ENCODE data around the gene CAMK1D.
A peak's percentile ranks its signal among the peaks of the same experiment; 100 is the strongest.
"Not testable (repeated sequence)": the region's sequence is repeated elsewhere in the genome, so short reads cannot be mapped to it uniquely, and the experiment has no call there.

CAMK1D gene

GRCh38 chr10:12348870-12349628, at the start of gene CAMK1D:
TSS of gene CAMK1D (plus strand) at chr10:12349547.
- H3K4me1 ChIP-seq (ENCODE audit: control insufficient read depth in 5 of 5, insufficient read depth in 5 of 5, low read length in 5 of 5): peaks cover 10 to 32% (median 27%) of the 10 kb centered on the region in 5 donors
- H3K36me3 ChIP-seq (ENCODE audit: control insufficient read depth in 5 of 5, insufficient read depth in 5 of 5, low read length in 5 of 5): no peaks in the 10 kb centered on the region
- no peaks in the 10 kb centered on the region for H3K9me3 ChIP-seq (ENCODE audit: control insufficient read depth in 5 of 5, low read length in 5 of 5)
- peaks cover 0 to 20% (median 0%) of the 10 kb centered on the region in 5 donors for H3K27me3 ChIP-seq (ENCODE audit: control insufficient read depth in 5 of 5, insufficient read depth in 4 of 5, low read length in 5 of 5)
- H3K27ac ChIP-seq (ENCODE audit: low read depth, low read length): peak within 1 kb of the TSS; percentile 17
- H3K9ac ChIP-seq (ENCODE audit: low read length in 5 of 5): peak within 1 kb of the TSS in 4 of 5 donors; percentile 27 to 64 (median 50)
- peak within 1 kb of the TSS; percentile 83 to 93 (median 88) for H3K4me3 ChIP-seq (ENCODE audit: low read depth in 1 of 5, low read length in 5 of 5)

GRCh38 chr10:12301036-12301435, 48.3 kb upstream of the CAMK1D start:
- not testable (repeated sequence) for H3K4me1 ChIP-seq (ENCODE audit: control insufficient read depth in 5 of 5, insufficient read depth in 5 of 5, low read length in 5 of 5); H3K9me3 ChIP-seq (ENCODE audit: control insufficient read depth in 5 of 5, low read length in 5 of 5); H3K36me3 ChIP-seq (ENCODE audit: control insufficient read depth in 5 of 5, insufficient read depth in 5 of 5, low read length in 5 of 5); H3K4me3 ChIP-seq (ENCODE audit: low read depth in 1 of 5, low read length in 5 of 5); H3K9ac ChIP-seq (ENCODE audit: low read length in 5 of 5); H3K27ac ChIP-seq (ENCODE audit: low read depth, low read length); H3K27me3 ChIP-seq (ENCODE audit: control insufficient read depth in 5 of 5, insufficient read depth in 4 of 5, low read length in 5 of 5)

DNA sequence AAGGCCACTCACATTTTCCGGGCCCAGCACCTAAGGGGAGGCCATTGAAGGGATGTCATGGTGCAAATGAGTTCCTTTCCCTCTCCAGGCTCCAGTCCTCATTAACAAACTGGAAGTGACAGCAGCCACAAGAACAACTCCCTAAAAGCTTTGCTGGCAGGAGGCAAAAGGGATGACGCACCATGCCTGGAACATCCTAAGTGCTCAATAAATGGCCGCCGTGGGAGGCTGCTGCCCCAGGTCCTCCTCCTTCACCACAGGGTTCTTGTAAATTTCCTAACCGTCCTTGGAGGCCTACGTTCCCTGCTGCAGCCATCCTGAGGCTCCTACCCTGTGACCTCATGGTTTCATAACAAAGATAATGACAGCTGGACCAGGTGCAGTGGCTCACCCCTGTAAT, 41.3 kb upstream of the CAMK1D start:
- Histone ChIP-seq H3K4me3 (ENCODE audit: low read depth in 1 of 5, low read length in 5 of 5) (no peak overlapping the region), H3K9ac (ENCODE audit: low read length in 5 of 5) (no peak overlapping the region), H3K36me3 (ENCODE audit: control insufficient read depth in 5 of 5, insufficient read depth in 5 of 5, low read length in 5 of 5) (no peaks in the 10 kb centered on the region), H3K27me3 (ENCODE audit: control insufficient read depth in 5 of 5, insufficient read depth in 4 of 5, low read length in 5 of 5) (no peaks in the 10 kb centered on the region), H3K4me1 (ENCODE audit: control insufficient read depth in 5 of 5, insufficient read depth in 5 of 5, low read length in 5 of 5) (no peaks in the 10 kb centered on the region), H3K9me3 (ENCODE audit: control insufficient read depth in 5 of 5, low read length in 5 of 5) (no peaks in the 10 kb centered on the region), H3K27ac (ENCODE audit: low read depth, low read length) (no peak overlapping the region)

DNA sequence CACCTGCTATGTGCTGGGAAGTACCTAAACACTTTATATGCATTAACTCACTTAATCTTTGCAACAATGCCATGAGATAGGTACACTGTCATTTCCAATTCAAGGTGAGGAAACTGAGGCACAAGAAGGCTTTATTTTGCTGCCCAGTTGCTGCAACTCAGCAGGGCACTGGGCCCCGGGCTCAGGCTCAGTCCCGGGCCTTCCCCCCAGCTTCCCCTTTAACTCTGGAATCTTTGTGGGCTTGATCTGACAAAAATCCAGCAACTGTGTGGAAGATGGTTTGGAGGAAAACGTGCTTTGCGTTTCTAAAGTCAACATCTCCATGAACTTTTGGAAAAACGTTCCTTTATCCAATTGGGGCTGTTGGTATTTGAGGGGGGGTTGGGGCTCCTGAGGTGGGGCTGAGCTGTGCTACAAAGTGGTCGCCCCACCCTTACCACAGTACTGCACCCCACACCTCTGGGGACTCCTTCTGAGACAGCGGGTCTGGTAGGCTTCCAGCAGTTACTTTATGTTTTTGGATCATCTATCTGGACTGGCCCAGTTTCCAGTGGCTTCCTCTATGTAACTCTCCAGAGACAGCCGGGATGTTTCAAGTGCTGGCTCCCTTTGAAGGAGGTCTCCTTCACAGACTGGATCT, 40.5 kb upstream of the CAMK1D start:
- H3K9ac ChIP-seq (ENCODE audit: low read length in 5 of 5): no peak overlapping the region
- H3K36me3 ChIP-seq (ENCODE audit: control insufficient read depth in 5 of 5, insufficient read depth in 5 of 5, low read length in 5 of 5): no peaks in the 10 kb centered on the region
- H3K4me1 ChIP-seq (ENCODE audit: control insufficient read depth in 5 of 5, insufficient read depth in 5 of 5, low read length in 5 of 5): no peaks in the 10 kb centered on the region
- H3K27me3 ChIP-seq (ENCODE audit: control insufficient read depth in 5 of 5, insufficient read depth in 4 of 5, low read length in 5 of 5): no peaks in the 10 kb centered on the region
- H3K27ac ChIP-seq (ENCODE audit: low read depth, low read length): no peak overlapping the region
- H3K9me3 ChIP-seq (ENCODE audit: control insufficient read depth in 5 of 5, low read length in 5 of 5): no peaks in the 10 kb centered on the region
- no peak overlapping the region for H3K4me3 ChIP-seq (ENCODE audit: low read depth in 1 of 5, low read length in 5 of 5)

DNA sequence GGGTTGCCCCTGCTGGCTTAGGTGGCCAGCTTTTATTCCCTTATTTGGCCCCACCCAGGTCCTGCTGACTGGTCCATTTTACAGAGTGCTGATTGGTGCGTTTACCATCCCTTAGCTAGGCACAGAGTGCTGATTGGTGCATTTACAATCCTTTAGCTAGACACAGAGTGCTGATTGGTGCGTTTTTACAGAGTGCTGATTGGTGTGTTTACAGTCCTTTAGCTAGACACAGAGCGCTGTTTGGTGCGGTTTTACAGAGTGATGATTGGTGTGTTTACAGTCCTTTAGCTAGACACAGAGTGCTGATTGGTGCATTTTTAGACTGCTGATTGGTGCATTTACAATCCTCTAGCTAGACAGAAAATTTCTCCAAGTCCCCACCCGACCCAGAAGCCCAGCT, 39.6 kb upstream of the CAMK1D start:
- H3K4me3 ChIP-seq (ENCODE audit: low read depth in 1 of 5, low read length in 5 of 5): not testable (repeated sequence)

DNA sequence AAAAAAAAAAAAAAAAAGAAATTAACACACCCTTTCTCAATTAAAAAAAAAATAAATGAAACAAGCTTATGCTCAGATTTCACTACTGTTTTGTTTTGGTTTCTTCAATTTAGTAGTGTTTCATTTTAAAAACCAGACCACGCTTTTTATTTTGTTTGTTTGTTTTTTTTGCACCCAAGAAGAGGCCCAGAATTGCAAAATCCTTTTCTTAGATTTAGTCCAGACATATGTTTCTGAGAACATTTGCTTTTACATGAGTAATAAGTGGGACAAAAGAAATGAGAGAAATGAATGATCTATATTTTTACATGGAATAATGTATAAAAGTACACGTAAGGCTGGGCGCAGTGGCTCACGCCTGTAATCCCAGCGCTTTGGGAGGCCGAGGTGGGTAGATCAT, 34.5 kb upstream of the CAMK1D start:
- Histone ChIP-seq H3K4me1 (ENCODE audit: control insufficient read depth in 5 of 5, insufficient read depth in 5 of 5, low read length in 5 of 5) (no peaks in the 10 kb centered on the region), H3K27me3 (ENCODE audit: control insufficient read depth in 5 of 5, insufficient read depth in 4 of 5, low read length in 5 of 5) (no peaks in the 10 kb centered on the region), H3K4me3 (ENCODE audit: low read depth in 1 of 5, low read length in 5 of 5) (no peak overlapping the region), H3K9me3 (ENCODE audit: control insufficient read depth in 5 of 5, low read length in 5 of 5) (no peaks in the 10 kb centered on the region), H3K9ac (ENCODE audit: low read length in 5 of 5) (no peak overlapping the region), H3K36me3 (ENCODE audit: control insufficient read depth in 5 of 5, insufficient read depth in 5 of 5, low read length in 5 of 5) (no peaks in the 10 kb centered on the region), H3K27ac (ENCODE audit: low read depth, low read length) (no peak overlapping the region)

More for the DNA sequence above, 39.6 kb upstream of the CAMK1D start:
- H3K9ac ChIP-seq (ENCODE audit: low read length in 5 of 5); H3K4me1 ChIP-seq (ENCODE audit: control insufficient read depth in 5 of 5, insufficient read depth in 5 of 5, low read length in 5 of 5); H3K27ac ChIP-seq (ENCODE audit: low read depth, low read length); H3K9me3 ChIP-seq (ENCODE audit: control insufficient read depth in 5 of 5, low read length in 5 of 5); H3K36me3 ChIP-seq (ENCODE audit: control insufficient read depth in 5 of 5, insufficient read depth in 5 of 5, low read length in 5 of 5); H3K27me3 ChIP-seq (ENCODE audit: control insufficient read depth in 5 of 5, insufficient read depth in 4 of 5, low read length in 5 of 5): not testable (repeated sequence)

DNA sequence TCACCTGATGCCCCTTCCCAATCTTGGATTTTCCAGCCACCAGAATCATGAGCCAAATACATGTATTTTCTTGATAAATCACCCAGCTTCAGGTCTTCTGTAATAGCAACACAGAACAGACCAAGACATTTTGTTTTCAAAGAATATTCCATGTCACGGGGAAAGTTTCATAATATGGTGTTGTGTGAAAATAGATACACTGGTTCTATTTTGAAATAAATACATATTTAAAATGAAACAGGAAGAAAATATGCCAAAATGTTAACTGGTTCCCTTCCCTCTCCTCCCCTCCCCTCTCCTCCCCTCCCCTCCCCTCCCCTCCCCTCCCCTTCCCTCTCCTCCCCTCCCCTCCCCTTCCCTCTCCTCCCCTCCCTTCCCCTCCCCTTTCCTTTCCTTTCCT, 30.3 kb upstream of the CAMK1D start:
- Histone ChIP-seq H3K4me1 (ENCODE audit: control insufficient read depth in 5 of 5, insufficient read depth in 5 of 5, low read length in 5 of 5) (no peaks in the 10 kb centered on the region), H3K27ac (ENCODE audit: low read depth, low read length) (no peak overlapping the region), H3K36me3 (ENCODE audit: control insufficient read depth in 5 of 5, insufficient read depth in 5 of 5, low read length in 5 of 5) (no peaks in the 10 kb centered on the region), H3K4me3 (ENCODE audit: low read depth in 1 of 5, low read length in 5 of 5) (no peak overlapping the region), H3K9me3 (ENCODE audit: control insufficient read depth in 5 of 5, low read length in 5 of 5) (no peaks in the 10 kb centered on the region), H3K27me3 (ENCODE audit: control insufficient read depth in 5 of 5, insufficient read depth in 4 of 5, low read length in 5 of 5) (no peaks in the 10 kb centered on the region), H3K9ac (ENCODE audit: low read length in 5 of 5) (no peak overlapping the region)

- Histone ChIP-seq H3K27me3 (ENCODE audit: control insufficient read depth in 5 of 5, insufficient read depth in 4 of 5, low read length in 5 of 5) (no peaks in the 10 kb centered on the region), H3K9ac (ENCODE audit: low read length in 5 of 5) (no peak overlapping the region), H3K4me3 (ENCODE audit: low read depth in 1 of 5, low read length in 5 of 5) (no peak overlapping the region), H3K9me3 (ENCODE audit: control insufficient read depth in 5 of 5, low read length in 5 of 5) (no peaks in the 10 kb centered on the region), H3K36me3 (ENCODE audit: control insufficient read depth in 5 of 5, insufficient read depth in 5 of 5, low read length in 5 of 5) (no peaks in the 10 kb centered on the region), H3K27ac (ENCODE audit: low read depth, low read length) (no peak overlapping the region), H3K4me1 (ENCODE audit: control insufficient read depth in 5 of 5, insufficient read depth in 5 of 5, low read length in 5 of 5) (no peaks in the 10 kb centered on the region)
Observed at GRCh38 chr10:12320892-12321291, 28.5 kb upstream of the CAMK1D start.

DNA sequence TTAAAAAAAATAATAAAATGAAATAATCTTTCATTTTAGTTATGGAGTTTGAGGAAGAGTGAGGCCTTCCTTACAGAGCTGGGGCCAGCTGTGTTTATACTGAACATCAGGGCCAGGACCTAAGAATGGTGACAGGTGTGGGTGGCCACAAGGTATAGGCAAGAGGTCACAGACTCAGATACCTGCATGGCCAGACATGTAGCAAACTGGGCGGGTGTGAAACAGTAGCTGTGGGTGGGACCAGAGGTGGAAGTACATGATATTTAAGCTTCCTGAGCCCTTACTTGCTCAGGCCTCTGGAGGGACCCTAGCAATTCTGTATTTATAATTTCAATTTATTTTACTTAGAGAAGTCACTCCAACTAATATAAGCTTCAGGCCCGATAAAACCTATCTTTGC, 27.7 kb upstream of the CAMK1D start:
- H3K27me3 ChIP-seq (ENCODE audit: control insufficient read depth in 5 of 5, insufficient read depth in 4 of 5, low read length in 5 of 5): no peaks in the 10 kb centered on the region
- no peak overlapping the region for H3K9ac ChIP-seq (ENCODE audit: low read length in 5 of 5)
- no peaks in the 10 kb centered on the region for H3K36me3 ChIP-seq (ENCODE audit: control insufficient read depth in 5 of 5, insufficient read depth in 5 of 5, low read length in 5 of 5)
- H3K4me3 ChIP-seq (ENCODE audit: low read depth in 1 of 5, low read length in 5 of 5): no peak overlapping the region
- H3K4me1 ChIP-seq (ENCODE audit: control insufficient read depth in 5 of 5, insufficient read depth in 5 of 5, low read length in 5 of 5): no peaks in the 10 kb centered on the region
- H3K9me3 ChIP-seq (ENCODE audit: control insufficient read depth in 5 of 5, low read length in 5 of 5): no peaks in the 10 kb centered on the region
- no peak overlapping the region for H3K27ac ChIP-seq (ENCODE audit: low read depth, low read length)

- no peaks in the 10 kb centered on the region for H3K36me3 ChIP-seq (ENCODE audit: control insufficient read depth in 5 of 5, insufficient read depth in 5 of 5, low read length in 5 of 5)
- H3K4me3 ChIP-seq (ENCODE audit: low read depth in 1 of 5, low read length in 5 of 5): no peak overlapping the region
- no peaks in the 10 kb centered on the region for H3K9me3 ChIP-seq (ENCODE audit: control insufficient read depth in 5 of 5, low read length in 5 of 5)
- H3K27ac ChIP-seq (ENCODE audit: low read depth, low read length): no peak overlapping the region
- H3K4me1 ChIP-seq (ENCODE audit: control insufficient read depth in 5 of 5, insufficient read depth in 5 of 5, low read length in 5 of 5): no peaks in the 10 kb centered on the region
- no peak overlapping the region for H3K9ac ChIP-seq (ENCODE audit: low read length in 5 of 5)
- no peaks in the 10 kb centered on the region for H3K27me3 ChIP-seq (ENCODE audit: control insufficient read depth in 5 of 5, insufficient read depth in 4 of 5, low read length in 5 of 5)
Observed at GRCh38 chr10:12322583-12323131, 26.7 kb upstream of the CAMK1D start.

All from subcutaneous abdominal adipose tissue (tissue), 5 donors.